ENCODE measurements around the gene RAPGEF6.
"Not testable (repeated sequence)": the region's sequence is repeated elsewhere in the genome, so short reads cannot be mapped to it uniquely, and the experiment has no call there.

RAPGEF6 gene

GRCh38 chr5:131607903-131608540 lies 27.0 kb downstream of the RAPGEF6 start:
- in situ Hi-C loops (cut with HindIII; ENCODE audit: low sequenced_read_pairs): no loop called here
- no peak for TF ChIP-seq CTCF (IDR thresholded peaks at IDR 0.05; ENCODE audit: low read depth, low read length)
- DNase-seq (ENCODE audit: low read depth, low spot score): no peak
- H3K4me3 ChIP-seq (ENCODE audit: low read depth, low read length): no peak overlapping the region

GRCh38 chr5:131607418-131607817 lies 27.6 kb downstream of the RAPGEF6 start:
- H3K4me3 ChIP-seq (ENCODE audit: low read depth, low read length): no peak overlapping the region

GRCh38 chr5:131605086-131605485 lies 29.9 kb downstream of the RAPGEF6 start:
- no peak overlapping the region for H3K4me3 ChIP-seq (ENCODE audit: low read depth, low read length)
- no peak for DNase-seq (ENCODE audit: low read depth, low spot score)
- in situ Hi-C loops (cut with HindIII; ENCODE audit: low sequenced_read_pairs): no loop called here
- no peak for TF ChIP-seq CTCF (IDR thresholded peaks at IDR 0.05; ENCODE audit: low read depth, low read length)

More at GRCh38 chr5:131607418-131607817, 27.6 kb downstream of the RAPGEF6 start:
- DNase-seq (ENCODE audit: low read depth, low spot score): no peak
- in situ Hi-C loops (cut with HindIII; ENCODE audit: low sequenced_read_pairs): no loop called here
- TF ChIP-seq CTCF (IDR thresholded peaks at IDR 0.05; ENCODE audit: low read depth, low read length): no peak

GRCh38 chr5:131595088-131596033 lies 39.7 kb downstream of the RAPGEF6 start:
- H3K4me3 ChIP-seq (ENCODE audit: low read depth, low read length): no peak overlapping the region
- no peak for DNase-seq (ENCODE audit: low read depth, low spot score)
- in situ Hi-C loops (cut with HindIII; ENCODE audit: low sequenced_read_pairs): no loop called here
- TF ChIP-seq CTCF (IDR thresholded peaks at IDR 0.05; ENCODE audit: low read depth, low read length): no peak

- H3K4me3 ChIP-seq (ENCODE audit: low read depth, low read length): no peak overlapping the region
- TF ChIP-seq CTCF (IDR thresholded peaks at IDR 0.05; ENCODE audit: low read depth, low read length): no peak
- in situ Hi-C loops (cut with HindIII; ENCODE audit: low sequenced_read_pairs): no loop called here
- DNase-seq (ENCODE audit: low read depth, low spot score): no peak
These were observed 41.1 kb downstream of the RAPGEF6 start for GRCh38 chr5:131593921-131594320.

- DNase-seq (ENCODE audit: low read depth, low spot score); in situ Hi-C loops (cut with HindIII; ENCODE audit: low sequenced_read_pairs): not testable (repeated sequence)
These were observed 41.6 kb downstream of the RAPGEF6 start for GRCh38 chr5:131593436-131593835.

More at GRCh38 chr5:131593436-131593835, 41.6 kb downstream of the RAPGEF6 start:
- H3K4me3 ChIP-seq (ENCODE audit: low read depth, low read length): not testable (repeated sequence)
